ENCODE results near the gene MFGE8.

GRCh38 chr15:88849376-88850072, 63.7 kb downstream of the MFGE8 start:
- TF ChIP-seq CTCF (IDR thresholded peaks at IDR 0.05) (no peak), POLR2A (IDR thresholded peaks at IDR 0.05) (no peak)
